ENCODE data around the gene GSX1.
"Not testable (repeated sequence)": the region's sequence is repeated elsewhere in the genome, so short reads cannot be mapped to it uniquely, and the experiment has no call there.

GSX1 gene

GRCh38 chr13:27792393-27793218 is at the start of gene GSX1:
Gene GSX1, plus strand, starts transcription at chr13:27792483. Its CDS starts 208 bp downstream, at chr13:27792691.
- peak; percentile 46 to 48 for DNase-seq

GRCh38 chr13:27744801-27745200 is 47.5 kb upstream of the GSX1 start:
- DNase-seq = no peak

- no peak for DNase-seq
Measured at GRCh38 chr13:27745301-27745700, 47.0 kb upstream of the GSX1 start.

- not testable (repeated sequence) for DNase-seq
Measured at GRCh38 chr13:27748143-27748542, 44.1 kb upstream of the GSX1 start.

GRCh38 chr13:27751953-27752532 is 40.2 kb upstream of the GSX1 start:
- no peak for DNase-seq

- DNase-seq = no peak
Measured at GRCh38 chr13:27765650-27766049, 26.6 kb upstream of the GSX1 start.

GRCh38 chr13:27770809-27771208 is 21.5 kb upstream of the GSX1 start:
- no peak for DNase-seq

- no peak for DNase-seq
Measured at GRCh38 chr13:27772651-27773425, 19.4 kb upstream of the GSX1 start.

GRCh38 chr13:27774169-27774568 is 18.1 kb upstream of the GSX1 start:
- no peak for DNase-seq

- DNase-seq = no peak
Measured at GRCh38 chr13:27774651-27775050, 17.6 kb upstream of the GSX1 start.

- no peak for DNase-seq
Measured at GRCh38 chr13:27775943-27776342, 16.3 kb upstream of the GSX1 start.

GRCh38 chr13:27782151-27782550 is 10.1 kb upstream of the GSX1 start:
- no peak for DNase-seq

GRCh38 chr13:27783111-27783510 is 9.2 kb upstream of the GSX1 start:
- DNase-seq = no peak

GRCh38 chr13:27788271-27788670 is 4.0 kb upstream of the GSX1 start:
- no peak for DNase-seq

- no peak for DNase-seq
Measured at GRCh38 chr13:27789153-27789494, 3.2 kb upstream of the GSX1 start.

GRCh38 chr13:27789495-27790303 is 2.6 kb upstream of the GSX1 start:
- no peak for DNase-seq

- DNase-seq = no peak
Measured at GRCh38 chr13:27790523-27790922, 1.8 kb upstream of the GSX1 start.

GRCh38 chr13:27791146-27791900 is 960 bp upstream of the GSX1 start:
- DNase-seq = no peak

GRCh38 chr13:27791901-27792392 is 336 bp upstream of the GSX1 start:
- DNase-seq = no peak

- no peak for DNase-seq
Measured at GRCh38 chr13:27793507-27794367, 1.5 kb downstream of the GSX1 start.

- DNase-seq = no peak
Measured at GRCh38 chr13:27794368-27794691, 2.0 kb downstream of the GSX1 start.

All from stimulated activated CD4-positive, alpha-beta T cell treated with anti-CD3 and anti-CD28 coated beads, Interleukin-2, amount 100 ng/mL, for 48 hours (primary cell).